HG03520 (cell line): ENCODE results near the gene KLHL9.
"Not testable (repeated sequence)": the region's sequence is repeated elsewhere in the genome, so short reads cannot be mapped to it uniquely, and the experiment has no call there.

ENCODE experiments used
- ATAC-seq: cut with Tn5 transposase; IDR thresholded peaks from one replicate; pipeline ENCODE4 v1.9.1; 2021; ENCODE audit warnings: mild to moderate bottlenecking, moderate library complexity; ENCODE audit not compliant: unreplicated experiment

The KLHL9 gene, protein sequence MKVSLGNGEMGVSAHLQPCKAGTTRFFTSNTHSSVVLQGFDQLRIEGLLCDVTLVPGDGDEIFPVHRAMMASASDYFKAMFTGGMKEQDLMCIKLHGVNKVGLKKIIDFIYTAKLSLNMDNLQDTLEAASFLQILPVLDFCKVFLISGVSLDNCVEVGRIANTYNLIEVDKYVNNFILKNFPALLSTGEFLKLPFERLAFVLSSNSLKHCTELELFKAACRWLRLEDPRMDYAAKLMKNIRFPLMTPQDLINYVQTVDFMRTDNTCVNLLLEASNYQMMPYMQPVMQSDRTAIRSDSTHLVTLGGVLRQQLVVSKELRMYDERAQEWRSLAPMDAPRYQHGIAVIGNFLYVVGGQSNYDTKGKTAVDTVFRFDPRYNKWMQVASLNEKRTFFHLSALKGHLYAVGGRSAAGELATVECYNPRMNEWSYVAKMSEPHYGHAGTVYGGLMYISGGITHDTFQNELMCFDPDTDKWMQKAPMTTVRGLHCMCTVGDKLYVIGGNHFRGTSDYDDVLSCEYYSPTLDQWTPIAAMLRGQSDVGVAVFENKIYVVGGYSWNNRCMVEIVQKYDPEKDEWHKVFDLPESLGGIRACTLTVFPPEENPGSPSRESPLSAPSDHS

DNA sequence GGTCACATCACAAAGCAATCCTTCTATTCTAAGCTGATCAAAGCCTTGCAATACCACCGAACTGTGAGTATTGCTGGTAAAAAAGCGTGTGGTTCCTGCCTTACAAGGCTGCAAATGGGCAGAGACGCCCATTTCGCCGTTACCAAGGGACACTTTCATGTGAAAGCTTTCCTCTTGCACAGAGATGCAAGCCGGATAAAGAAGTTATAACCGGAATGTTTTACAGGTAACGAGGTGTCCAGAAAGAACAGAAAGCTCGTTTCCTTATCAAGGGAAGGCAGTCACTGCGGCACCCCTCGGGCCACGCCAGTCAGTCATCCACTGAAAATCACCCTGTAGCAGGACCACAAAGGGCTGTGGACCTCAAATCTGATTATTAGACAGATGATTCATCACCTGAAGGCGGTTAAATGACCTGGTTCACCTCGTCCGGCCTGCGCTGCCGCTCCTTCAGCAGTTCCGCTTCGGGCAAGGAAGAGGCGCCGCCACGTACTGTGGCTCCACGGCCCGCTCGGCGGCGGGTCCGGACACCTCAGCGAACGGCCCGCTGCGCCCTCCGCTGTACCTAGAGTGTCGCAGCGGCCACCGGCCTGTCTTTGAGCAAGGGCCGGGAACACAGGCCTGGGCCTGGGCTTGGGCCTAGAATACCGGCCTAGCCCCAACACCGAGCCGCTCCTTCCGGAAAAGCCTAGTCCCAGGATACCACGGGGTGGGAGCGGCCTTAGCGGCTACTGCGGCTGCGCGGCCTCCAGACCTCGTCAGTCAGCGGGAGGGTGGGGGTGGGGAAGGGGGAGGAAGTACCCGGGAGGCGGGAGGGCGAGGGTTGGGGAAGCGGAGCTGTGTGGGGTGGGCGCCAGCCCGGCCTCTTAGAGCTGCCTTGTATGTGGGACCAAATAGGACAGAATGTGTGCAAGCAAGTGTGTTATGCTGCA lies at the start of gene KLHL9:
KLHL9 (minus strand) TSS at position 704 of the 932 bp plus-strand sequence; CDS start at position 159, 545 bp downstream.
- peak; percentile 81 for ATAC-seq

DNA sequence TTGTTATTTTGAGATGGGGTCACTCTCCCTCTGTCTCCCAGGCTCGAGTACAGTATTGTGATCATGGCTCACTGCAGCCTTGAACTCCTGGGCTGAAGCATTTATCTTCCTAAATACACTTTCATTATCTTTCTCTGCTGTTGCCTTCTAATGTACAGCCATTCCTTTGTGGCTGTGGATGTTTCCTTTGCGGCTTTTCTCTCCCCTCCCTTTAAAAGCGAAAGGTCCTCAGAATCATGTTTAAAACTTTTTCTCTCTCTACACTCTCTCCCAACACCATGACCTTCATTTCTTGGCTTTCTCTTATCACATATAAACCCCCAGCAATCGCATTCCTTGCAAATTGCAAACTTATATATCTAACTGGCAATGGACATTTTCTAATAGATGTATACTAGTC lies 48.4 kb upstream of the KLHL9 start:
- no peak for ATAC-seq

DNA sequence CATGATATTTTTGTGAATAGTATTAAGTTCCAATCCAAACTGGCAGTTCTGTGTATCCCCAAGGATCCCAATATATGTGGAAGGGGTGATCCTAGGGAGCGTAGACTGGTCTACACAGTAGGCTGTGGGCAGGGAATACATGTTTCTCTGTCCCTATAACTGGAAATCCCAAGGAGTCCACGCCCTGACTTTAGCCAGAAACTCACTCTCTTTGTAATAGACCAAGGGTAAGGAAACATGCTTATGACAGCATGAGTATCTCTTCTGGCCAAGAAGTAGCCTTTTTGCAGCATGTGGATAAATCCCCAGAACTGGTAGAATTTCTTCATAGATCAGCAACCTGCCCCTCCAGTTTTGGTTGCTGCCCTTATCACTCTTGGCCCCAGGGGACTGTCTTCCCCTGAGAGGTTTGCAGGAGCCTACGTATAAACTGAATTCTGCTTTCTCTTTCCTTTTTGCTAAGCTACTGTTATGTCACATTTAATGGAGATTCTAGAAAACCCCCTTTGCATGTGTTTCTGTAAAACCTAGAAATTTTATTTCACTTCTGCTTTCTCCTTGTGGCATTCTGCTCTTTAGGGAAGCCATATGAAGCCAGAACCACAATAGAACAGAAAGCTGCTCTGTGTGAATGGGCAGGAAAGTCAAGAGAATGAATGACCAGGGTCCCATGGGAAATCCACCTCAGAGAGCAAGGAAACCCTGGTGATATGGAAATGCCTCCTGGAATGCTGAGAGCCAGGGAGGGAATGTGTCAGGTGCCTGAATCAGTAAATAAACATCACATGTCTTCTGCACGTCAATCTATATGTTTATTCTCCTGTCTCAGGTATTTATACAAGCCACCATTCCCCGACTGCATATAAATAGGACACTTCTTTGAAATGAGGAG lies 46.5 kb upstream of the KLHL9 start:
- ATAC-seq = peak; percentile 98

DNA sequence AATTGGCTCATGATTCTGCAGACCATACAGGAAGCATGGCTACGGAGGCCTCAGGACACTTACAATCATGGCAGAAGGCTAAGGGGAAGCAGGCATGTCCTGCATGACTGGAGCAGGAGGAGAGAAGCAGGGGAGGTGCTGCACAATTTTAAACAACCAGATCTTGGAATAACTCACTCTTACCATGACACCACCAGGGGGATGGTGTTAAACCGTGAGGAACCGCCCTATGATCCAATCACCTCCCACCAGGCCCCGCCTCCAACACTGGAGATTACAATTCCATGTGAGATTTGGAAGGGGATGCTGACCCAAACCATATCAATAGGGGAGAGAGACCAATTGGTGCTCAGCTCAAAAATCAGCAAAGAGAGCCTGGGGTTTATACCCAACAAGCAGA lies 36.3 kb upstream of the KLHL9 start:
- not testable (repeated sequence) for ATAC-seq

DNA sequence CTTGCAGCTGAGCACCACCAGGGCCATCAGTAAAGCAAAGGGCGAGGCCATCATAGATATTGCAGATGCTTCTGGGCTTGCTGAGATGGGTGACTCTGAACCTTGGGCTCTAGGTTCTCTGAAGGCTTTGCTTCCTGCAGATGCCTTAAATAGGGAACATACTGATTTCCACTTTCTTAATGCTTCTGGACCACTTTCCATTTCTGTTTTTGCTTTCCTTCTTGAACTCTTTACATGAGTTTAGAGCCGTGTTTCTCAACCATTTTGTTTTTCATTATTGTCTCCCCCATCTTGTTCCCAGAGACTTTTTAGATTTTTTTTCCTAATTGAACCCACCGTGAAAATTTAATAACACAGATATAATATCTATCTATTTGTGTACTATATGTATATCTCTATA lies 32.8 kb upstream of the KLHL9 start, which contains the start of gene IFNA13:
IFNA13 (minus strand) TSS at position 101 of the 400 bp plus-strand sequence; CDS start at position 54, 47 bp downstream.
- ATAC-seq = no peak

DNA sequence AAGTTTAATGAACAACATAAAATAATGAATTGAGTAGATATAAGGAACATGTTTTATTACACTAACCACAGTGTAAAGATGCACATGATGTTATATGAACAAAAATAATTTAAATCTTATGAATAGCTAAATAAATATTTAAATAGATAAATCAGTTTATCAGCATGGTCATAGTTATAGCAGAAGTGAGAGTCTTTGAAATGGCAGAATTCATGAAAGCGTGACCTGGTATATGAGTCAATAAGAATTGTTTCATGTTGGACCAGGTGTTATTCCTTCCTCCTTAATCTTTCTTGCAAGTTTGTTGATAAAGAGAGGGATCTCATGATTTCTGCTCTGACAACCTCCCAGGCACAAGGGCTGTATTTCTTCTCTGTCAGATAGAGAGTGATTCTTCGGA lies 32.0 kb upstream of the KLHL9 start:
- peak; percentile 91 for ATAC-seq

DNA sequence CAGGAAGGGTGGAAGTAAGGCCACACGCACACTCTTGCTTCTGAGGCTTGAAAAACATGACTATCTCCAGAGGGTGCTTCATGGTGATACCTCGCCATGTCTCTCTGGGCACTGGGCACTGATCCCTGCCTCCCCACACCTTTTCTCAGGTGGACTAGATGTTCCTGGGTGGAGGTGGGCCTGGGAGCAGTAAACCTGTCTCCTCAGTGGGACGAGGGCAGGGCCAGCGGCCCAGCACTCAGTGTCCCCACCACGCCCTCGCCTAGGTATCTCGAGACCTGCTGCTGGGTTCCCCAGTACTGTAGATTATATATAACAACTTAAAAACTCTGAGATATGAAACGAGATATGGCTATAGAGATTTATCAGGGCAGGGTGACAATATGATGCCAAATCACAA lies 27.1 kb upstream of the KLHL9 start:
- no peak for ATAC-seq

DNA sequence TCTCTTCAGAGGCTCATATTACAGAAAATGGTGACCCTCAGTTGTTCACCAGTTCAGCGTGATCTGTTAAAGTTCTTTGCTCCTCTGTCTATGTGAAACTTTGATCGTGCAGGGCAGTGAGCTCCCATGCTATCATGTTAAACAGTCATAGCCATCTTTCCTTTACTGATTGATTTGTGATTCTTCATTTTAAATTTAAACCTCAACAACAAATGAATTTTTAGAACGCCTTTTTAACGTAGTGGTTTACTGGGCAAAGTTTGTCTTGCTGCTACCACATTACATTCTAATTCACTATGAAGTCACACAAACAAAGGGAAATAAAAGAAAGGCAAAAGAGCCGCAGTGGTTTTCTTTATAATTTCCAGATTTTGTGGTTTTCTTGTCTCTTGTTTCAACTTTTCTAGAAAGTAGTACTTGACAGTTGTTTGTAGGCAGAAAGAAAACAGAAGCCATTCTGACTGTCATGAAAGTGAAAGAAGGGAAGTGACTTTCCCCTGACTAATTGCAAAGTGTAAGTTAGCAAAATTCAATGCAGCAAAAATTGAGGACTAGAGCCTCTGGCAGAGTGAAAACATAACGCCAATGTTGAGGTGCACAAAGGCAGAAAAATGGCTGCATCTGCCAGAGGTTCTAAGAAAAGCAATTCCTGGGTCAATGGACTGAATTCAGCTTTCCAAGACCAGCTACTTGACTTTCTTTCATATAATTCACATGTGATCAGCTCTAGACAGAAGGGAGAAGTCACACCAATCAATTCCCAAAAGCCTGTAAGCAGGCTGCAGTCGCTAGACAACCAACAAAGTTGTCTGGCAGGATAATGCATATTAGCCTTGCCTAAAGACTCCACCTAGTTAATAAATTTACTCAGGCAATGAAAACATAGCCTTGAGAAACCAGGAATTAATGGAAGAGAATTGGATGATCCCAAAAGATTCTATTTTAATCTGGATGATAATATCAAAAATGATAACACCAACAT lies 22.6 kb upstream of the KLHL9 start:
- peak; percentile 92 for ATAC-seq

DNA sequence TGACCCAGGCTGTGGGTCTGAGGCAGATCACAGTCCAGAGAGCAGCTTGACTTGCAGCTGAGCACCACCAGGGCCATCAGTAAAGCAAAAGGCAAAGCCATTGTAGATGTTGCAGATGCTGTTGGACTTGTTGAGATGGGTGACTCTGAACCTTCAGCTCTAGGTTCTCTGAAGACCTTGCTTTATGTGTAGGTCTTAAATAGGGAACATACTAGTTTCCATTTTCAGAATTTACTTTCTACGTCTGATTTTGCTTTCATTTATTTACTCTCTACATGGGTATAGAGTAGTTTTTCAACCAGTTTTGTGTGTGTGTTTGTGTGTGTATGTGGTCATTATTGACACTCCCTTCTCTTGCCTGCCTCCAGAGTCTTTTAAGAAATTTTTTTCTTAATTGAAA lies 15.6 kb upstream of the KLHL9 start, which contains the start of gene IFNA6:
IFNA6 (minus strand) TSS at position 101 of the 400 bp plus-strand sequence; CDS start at position 101, 0 bp downstream.
- no peak for ATAC-seq

DNA sequence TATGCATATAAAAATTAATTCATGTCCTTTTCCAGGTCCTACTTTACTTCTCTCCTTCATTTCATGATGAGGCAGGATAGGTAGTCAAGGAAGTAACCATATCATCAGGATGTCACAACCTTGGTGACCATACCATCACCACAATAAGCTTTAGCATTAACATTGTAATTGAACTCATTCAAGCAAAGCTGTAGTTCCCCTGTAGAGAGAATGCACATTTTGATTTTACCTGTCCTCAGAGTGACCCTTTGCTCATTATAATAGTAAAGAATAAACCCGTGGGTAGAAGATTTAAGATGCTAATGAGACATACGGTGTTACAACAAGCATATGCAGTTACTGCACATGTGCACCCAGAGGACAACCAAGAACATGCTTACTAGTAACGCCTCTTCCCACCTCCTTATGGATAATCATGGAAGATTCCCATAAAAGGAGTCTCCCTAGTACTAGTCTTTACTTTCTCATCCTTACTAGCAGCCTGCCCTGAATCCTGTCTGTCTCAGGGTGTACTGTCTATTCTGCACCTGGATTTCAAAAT lies 13.3 kb upstream of the KLHL9 start:
- ATAC-seq = no peak

DNA sequence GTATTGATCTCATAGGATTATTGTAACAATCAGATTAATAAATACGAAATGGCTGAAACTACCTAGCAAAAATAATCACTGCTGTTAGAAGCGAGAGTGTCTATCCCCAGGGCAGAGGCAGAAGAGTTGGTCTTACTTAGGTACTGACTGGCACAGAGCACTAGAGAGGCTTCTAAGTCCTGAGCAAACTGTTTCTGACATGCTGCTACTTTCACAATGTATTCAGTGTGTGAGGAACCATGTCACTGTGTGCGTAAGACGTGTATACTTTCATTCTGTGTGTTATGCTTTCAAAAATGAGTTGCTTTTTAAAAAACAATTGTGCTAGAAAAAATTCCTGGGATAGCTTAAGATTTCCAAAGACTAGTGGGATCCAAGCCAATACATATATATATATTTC lies 5.5 kb upstream of the KLHL9 start:
- no peak for ATAC-seq

DNA sequence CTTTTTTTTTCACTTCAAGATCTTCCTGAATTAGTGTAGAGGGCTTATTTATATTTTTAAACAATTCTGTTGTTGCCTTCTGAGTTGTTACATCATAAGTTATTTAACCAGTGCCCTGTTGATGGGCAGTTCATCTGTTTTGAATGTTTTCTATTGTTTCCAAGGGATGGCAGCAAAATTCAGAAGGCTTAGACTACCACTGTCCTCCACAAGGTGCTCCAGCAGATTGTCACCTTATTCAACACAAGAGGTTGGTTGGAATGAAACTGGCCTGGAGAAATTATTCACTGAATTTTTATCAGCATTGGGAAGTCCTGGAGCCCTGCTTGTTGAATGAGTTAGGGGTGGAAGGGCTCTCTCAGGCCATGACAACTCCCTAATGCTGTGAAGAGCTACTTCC lies 1.3 kb upstream of the KLHL9 start:
- ATAC-seq = no peak

DNA sequence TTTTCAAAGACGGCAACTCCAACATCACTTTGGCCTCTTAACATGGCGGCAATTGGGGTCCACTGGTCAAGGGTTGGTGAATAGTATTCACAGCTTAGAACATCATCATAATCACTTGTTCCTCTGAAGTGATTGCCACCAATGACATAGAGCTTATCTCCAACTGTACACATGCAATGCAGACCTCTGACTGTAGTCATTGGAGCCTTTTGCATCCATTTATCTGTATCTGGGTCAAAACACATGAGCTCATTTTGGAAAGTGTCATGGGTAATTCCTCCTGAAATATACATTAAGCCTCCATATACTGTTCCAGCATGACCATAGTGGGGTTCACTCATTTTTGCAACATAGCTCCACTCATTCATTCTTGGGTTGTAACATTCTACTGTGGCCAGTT lies 2.0 kb downstream of the KLHL9 start:
- no peak for ATAC-seq

DNA sequence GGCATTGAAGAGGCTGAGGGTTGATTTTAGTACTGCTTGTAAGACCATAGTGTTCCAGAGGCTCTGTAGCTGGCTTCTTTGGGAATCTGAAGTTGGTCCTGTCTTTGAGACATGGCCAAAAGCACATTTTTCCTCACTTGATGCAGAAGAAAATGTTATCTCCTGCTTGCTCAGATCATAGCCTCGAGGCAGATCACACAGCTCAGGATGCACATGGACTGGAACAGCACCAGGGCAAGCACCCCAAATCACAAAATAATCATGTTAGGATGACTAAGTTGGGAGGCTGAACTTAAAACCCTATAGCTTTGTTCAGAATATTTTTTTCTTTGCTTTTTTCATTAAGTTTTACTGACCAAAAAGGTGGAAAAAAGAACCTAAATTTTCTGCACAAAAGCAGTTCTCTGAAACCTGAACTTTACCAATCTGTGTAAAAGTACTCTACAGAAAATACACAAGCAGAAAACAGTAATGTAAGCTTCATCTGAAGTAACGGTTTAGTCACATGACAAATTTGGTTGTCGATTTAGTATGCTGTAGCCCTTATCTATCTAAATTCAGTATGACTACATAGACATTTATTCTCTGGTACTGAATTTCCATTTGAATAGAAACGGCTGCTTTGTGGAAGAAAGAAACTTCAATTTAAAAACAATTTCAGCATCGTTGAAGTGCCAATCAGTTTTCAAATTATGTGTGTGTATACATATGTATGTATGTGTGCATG lies 3.4 kb downstream of the KLHL9 start:
- ATAC-seq = no peak

DNA sequence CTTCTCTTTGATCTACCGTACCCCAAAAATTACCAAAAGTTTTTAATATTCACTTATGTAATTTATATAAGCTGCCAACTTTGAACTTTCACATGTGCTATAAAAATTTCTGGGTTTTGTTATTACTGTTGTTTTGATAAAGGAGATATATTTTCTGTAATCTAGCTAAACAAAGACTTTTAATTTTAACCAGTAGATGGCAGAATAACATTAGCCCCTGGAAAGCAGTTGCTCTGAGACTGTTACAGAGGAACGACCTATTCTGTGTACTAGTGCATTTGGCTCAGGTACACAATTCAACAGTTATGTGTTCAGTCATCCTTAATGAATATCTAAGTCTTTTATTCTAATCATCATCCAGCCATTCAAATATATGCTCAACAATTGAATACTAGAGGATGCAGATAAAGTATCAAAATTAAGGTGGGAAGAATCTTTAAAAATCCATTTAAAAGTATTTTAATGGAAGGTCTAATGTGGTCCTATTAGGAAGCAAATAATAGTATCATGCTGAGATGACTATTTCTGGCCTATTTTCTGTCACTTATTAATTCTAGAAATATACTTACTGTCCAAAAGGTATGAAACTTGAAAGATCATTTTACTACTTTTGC lies 8.6 kb downstream of the KLHL9 start:
- no peak for ATAC-seq

DNA sequence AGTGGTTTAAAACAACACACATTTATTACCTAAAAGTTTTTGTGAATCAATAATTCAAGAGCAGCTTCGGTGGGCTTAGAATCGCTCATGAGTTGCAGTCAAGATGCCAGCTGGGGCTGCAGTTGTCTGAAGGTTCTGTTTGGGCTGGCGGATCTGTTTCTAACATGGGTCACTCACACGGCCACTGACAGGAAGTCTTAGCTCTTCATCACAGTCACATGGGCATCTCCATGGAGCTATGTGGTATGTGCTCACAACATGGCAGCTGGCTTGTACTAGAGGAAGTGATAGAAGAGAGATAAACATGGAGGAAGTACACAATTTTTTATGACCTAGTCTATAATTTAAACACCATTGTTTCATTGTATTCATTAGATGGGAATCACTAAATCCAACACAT lies 11.2 kb downstream of the KLHL9 start:
- no peak for ATAC-seq

DNA sequence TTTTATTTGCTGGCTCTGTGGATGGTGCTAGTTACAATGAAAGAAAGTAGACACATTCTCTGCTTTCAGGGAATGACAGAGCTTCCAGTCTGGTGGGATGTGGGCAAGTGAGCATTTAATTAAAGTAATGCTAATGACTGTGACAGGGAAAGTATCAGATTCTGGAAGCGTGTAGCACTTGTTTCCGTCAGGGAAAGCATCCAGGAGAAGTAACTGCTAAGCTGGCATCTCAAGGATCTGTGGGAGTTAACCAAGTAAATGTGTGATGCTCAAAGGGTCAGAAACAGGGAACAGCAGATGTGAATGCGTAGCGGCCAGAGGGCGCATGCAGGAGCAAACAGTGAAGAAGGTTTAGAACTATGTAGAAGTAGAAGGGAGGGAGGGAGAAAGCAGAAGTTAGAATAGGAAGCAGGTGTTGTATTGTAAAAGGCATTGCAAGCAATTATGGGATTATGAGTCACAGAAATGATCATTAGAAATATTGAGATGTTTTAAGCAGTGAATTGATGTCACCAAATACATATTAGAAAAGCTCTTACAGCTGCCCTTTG lies 12.2 kb downstream of the KLHL9 start:
- ATAC-seq = no peak
